ENCODE measurements around the gene ROBO2.

DNA sequence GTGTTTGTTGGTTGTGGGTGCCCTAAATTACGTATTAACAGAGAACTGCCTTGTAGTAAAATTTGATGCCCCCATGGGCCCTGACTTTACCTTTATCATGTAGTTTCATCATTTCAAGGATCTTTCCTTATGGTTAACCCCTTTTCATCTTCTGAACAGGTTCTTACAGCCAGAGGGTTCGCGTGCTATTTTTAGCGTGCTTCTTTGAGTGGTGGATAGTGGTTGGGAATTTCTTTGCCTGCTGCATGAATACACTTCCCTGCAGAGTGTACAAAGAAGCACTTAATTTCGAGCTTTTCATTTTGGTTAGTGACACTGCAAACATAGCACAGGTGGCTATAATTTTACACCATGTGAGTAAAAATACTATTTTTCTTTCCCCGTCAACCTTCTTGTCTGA is 231.8 kb downstream of the ROBO2 start:
- no peak for TF ChIP-seq POLR2AphosphoS5 (IDR thresholded peaks at IDR 0.05)
- TF ChIP-seq, protein P1, sequence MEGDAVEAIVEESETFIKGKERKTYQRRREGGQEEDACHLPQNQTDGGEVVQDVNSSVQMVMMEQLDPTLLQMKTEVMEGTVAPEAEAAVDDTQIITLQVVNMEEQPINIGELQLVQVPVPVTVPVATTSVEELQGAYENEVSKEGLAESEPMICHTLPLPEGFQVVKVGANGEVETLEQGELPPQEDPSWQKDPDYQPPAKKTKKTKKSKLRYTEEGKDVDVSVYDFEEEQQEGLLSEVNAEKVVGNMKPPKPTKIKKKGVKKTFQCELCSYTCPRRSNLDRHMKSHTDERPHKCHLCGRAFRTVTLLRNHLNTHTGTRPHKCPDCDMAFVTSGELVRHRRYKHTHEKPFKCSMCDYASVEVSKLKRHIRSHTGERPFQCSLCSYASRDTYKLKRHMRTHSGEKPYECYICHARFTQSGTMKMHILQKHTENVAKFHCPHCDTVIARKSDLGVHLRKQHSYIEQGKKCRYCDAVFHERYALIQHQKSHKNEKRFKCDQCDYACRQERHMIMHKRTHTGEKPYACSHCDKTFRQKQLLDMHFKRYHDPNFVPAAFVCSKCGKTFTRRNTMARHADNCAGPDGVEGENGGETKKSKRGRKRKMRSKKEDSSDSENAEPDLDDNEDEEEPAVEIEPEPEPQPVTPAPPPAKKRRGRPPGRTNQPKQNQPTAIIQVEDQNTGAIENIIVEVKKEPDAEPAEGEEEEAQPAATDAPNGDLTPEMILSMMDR (IDR thresholded peaks at IDR 0.05) = no peak
- TF ChIP-seq POLR2A (IDR thresholded peaks at IDR 0.05) = no peak
- TF ChIP-seq EP300 (IDR thresholded peaks at IDR 0.05) = no peak
